Activated naive CD4-positive, alpha-beta T cell treated with Interleukin-2 at 50 U/mL for 16 hours (primary cell): ENCODE measurements around the gene SCD.

ENCODE experiments used
- DNase-seq: peaks from one replicate; pipeline ENCODE4 v3.0.0-alpha.2; 2020

The SCD gene

DNA sequence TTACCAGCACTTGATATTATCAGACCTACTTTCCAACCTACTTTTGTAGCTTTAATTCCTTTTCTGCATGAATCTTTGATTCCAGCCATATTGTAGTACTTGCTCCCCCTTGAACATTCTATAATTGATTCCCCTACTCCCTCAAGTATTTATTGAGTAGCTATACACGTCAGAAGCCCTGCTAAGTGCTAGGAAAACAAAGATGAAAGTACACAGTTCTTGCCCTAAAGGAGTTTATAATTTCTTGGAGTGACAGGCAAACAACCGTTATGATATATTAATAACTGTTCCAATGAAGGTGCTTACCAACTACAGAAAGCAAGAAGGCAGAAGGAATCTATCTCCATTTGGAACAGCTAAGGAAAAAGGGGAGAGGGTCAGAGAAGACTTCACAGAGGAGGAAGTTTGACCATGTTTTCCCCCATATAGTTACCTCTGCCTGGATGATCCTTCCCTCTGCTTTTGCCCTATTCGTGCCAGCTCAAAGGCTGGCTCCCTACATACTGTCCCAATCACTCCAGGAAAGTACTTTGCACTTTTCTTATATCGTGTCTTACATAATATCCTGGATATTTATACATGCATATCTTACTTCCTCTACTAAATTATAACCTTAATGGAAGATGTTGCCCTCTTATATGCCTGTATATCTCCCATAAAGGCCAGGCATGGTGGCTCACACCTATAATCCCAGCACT lies 54.7 kb downstream of the SCD start:
- DNase-seq, result no peak

DNA sequence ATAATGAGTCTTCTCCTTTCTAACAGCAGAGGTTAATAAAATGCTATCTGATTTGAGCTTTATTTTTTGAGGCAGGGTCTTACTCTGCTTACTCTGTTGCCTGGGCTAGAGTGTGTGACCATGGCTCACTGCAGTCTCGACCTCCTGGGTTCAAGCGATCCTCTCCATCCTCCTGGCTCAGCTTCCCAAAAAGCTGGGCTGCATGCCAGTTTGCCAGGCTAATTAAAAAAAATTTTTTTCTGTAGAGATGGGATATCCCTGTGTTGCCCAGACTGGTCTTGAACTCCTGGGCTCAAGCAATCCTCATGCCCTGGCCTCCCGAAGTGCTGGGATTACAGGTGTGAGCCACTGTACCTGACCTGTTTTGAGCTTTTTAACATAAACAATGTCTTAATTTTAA lies 56.7 kb downstream of the SCD start:
- no peak for DNase-seq

DNA sequence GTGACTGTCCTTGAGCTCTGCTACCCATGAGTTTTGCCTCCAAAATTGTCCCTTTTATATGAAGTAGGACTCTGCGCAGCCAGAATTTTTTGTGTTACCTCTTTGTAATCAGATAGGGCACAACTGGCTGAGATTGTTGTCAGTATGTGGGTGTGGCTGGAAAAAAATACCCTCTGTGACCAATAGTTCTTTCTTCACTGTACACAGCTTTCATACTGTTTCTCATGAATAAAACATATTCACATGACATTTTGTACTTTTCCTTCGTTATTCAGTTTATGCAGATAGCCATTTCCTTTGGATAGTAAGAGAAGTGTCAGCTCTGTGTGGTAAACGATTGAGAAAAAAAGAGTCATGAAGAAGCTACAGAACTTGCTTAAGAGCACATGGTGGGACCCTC lies 66.1 kb downstream of the SCD start:
- DNase-seq, result no peak
